BJ (cell line): ENCODE results near the gene TUBGCP6. TPM values are rescaled to one million over a fixed set of nuclear protein-coding genes. Genes with fewer than 3 reads are reported as not detected.
A peak's percentile ranks its signal among the peaks of the same experiment; 100 is the strongest.

ENCODE experiments used
- CTCF ChIA-PET: fragments of 350-600 bp; formaldehyde crosslinking; extraction: SDS; loops from one replicate; lab custom pipeline; 2021; ENCODE audit warnings: antibody characterized with exemption, inconsistent platforms; lab: Yijun Ruan, JAX
- POLR2A ChIA-PET: fragments of 300-600 bp; sonication (Branson Sonifier 250); formaldehyde crosslinking; extraction: SDS; loops from one replicate; lab custom pipeline; 2021; ENCODE audit warnings: antibody characterized with exemption; lab: Charles Lee
- DNase-seq: peaks from one replicate; pipeline ENCODE4 v3.0.0-alpha.2; 2011; ENCODE audit warnings: low read depth
- H3K27me3 ChIP-seq: 2 replicates; pipeline ENCODE4 v1.6.0; 2011; ENCODE audit warnings: low read length; ENCODE audit not compliant: control insufficient read depth, insufficient read depth
- H3K36me3 ChIP-seq: 2 replicates; pipeline ENCODE4 v1.5.1; 2011; ENCODE audit warnings: low read length; ENCODE audit not compliant: control insufficient read depth, insufficient read depth
- H3K4me3 ChIP-seq: 2 replicates; pipeline ENCODE4 v1.5.1; 2011; ENCODE audit warnings: low read depth, mild to moderate bottlenecking, control low read depth, low read length
- polyA plus RNA-seq: library from polyadenylated mRNA; depleted of rRNA; stranded (reverse); fragments of >200 nt; gene quantifications from 2 replicates; pipeline ENCODE4 v1.2.3, GENCODE V29; 2011
- TF ChIP-seq, protein P1 (sequence below): IDR thresholded peaks from 2 replicates; pipeline ENCODE4 v1.5.1; 2011; ENCODE audit warnings: low read depth, mild to moderate bottlenecking, control low read depth, inconsistent platforms, low read length, moderate library complexity; ENCODE audit not compliant: insufficient read depth

The TUBGCP6 gene
- polyA plus RNA-seq, 1 experiment: 17.5 TPM

DNA sequence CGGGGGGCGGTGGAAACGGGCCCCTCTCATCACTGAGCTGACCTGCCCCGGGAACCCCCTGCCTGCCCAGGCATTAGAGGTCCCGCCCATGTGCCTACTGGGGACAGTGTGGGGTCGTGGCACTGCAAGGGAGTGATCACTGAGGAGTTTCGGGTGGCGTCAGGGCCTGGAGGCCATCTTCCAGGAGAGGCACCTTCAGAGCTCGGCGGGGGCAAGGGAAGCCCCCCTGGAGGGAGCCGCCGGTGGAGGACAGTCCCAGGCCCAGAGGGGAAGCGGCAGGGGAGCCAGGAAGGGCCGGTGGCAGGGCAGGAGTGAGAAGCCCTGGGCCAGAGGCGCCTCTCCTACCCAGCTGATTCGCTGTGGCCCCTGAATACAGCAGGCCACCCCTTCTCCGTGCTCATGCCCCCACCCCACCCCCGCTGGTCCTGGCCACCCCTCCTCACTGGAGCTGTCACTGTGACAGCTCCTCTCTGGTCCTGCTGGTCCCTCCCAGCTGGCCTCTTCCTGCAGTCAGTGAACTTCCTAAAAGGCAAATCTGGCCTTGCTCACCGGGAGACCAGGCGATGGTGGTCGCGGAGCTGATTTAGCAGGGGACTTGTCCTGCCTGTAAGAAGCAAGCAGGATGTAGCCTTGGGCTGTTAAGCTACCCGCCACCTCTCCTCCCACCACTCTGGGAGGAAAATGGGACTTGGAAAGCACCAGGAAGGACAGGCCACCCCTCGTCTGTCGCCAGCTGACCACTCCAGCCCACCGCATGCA, 27.4 kb upstream of the TUBGCP6 start:
- POLR2A ChIA-PET: interaction anchor here (0.7 kb wide), 1 partner anchor 22 kb away, joined by 3 read pairs; no protein-coding TSS in a partner anchor
- CTCF ChIA-PET: interaction anchor here (1.1 to 7.1 kb wide), 11 partner anchors 8 to 69 kb away, joined by 3 to 78 read pairs (median 5); partner anchors contain the start of genes DENND6B, HDAC10 and PLXNB2
- no peak overlapping the region for H3K4me3 ChIP-seq

DNA sequence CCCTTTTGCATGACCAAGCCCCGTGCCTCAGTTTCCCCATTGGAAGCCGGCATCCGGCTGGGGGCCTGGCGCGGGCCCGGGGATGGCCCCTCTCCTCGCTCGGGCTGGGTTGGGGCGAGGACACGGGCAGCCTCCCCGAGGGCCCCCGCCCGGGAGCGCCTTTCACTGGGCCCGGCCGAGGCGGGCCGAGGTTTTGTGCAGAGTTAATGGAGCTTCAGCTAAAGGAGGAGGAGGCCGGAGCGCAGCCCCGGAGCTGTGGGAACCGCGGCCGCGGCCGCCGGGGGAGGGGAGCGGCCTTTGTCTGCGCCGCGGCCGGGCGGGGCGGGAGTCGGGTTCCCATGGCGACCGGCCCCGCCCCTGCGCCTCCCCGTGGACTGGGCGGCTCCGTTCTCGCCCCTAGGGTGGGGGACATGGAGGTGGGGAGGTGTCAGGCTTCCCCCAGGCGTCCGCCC, 26.7 kb upstream of the TUBGCP6 start:
- no peak for DNase-seq
- H3K4me3 ChIP-seq: peak overlapping the region; percentile 51
- CTCF ChIA-PET: interaction anchor here (1.3 to 7.1 kb wide), 7 partner anchors 9 to 71 kb away, joined by 4 to 78 read pairs (median 5); partner anchors contain the start of genes DENND6B and HDAC10

More for the DNA sequence above, 27.4 kb upstream of the TUBGCP6 start:
- no peaks in the 10 kb centered on the region for H3K27me3 ChIP-seq
- peaks cover 21% of the 10 kb centered on the region for H3K36me3 ChIP-seq
- TF ChIP-seq, protein P1, sequence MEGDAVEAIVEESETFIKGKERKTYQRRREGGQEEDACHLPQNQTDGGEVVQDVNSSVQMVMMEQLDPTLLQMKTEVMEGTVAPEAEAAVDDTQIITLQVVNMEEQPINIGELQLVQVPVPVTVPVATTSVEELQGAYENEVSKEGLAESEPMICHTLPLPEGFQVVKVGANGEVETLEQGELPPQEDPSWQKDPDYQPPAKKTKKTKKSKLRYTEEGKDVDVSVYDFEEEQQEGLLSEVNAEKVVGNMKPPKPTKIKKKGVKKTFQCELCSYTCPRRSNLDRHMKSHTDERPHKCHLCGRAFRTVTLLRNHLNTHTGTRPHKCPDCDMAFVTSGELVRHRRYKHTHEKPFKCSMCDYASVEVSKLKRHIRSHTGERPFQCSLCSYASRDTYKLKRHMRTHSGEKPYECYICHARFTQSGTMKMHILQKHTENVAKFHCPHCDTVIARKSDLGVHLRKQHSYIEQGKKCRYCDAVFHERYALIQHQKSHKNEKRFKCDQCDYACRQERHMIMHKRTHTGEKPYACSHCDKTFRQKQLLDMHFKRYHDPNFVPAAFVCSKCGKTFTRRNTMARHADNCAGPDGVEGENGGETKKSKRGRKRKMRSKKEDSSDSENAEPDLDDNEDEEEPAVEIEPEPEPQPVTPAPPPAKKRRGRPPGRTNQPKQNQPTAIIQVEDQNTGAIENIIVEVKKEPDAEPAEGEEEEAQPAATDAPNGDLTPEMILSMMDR: no peak
- no peak for DNase-seq

DNA sequence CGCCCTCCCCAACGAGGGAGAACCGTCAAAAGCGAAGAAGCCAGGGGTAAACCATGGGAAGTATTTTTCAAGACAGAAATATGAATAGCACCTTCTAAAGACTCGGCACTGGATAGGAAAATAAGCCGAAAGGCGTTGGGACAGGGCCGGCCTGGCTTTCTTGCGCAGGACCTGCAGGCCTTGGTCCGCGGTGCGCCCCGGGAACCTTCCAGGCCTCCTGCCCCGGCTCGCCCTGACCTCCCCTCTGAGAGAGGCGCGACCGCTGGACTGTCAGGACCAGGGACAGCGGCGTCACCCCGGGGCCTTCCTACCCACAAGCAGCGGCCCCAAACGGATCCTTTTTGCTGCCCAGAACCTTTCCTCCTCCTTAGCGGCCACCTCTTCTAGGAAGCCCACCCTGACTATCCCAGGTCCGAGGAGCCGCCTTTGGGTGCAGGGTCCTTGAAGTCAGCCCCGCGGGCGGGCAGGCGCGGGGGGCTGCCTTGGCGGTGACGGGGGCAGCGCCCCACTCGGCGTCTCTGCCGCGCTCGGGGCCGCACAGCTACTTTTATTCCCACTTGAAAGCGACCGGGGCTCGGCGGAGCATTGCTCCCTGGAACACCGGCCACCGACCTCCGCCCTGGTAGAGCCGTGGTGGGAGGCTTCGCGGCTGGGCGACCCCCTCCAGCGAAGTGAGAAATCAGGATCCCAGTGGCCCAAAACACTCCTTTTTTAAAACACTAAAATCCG, 26.0 kb upstream of the TUBGCP6 start:
- Histone ChIP-seq H3K27me3 (no peaks in the 10 kb centered on the region), H3K36me3 (peaks cover 13% of the 10 kb centered on the region), H3K4me3 (peak overlapping the region; percentile 51)
- TF ChIP-seq, protein P1: no peak
- ChIA-PET POLR2A (interaction anchor here (0.5 to 1.1 kb wide), 2 partner anchors 38 to 52 kb away, joined by 3 to 5 read pairs; no protein-coding TSS in a partner anchor), CTCF (interaction anchor here (1.3 to 7.1 kb wide), 7 partner anchors 8 to 71 kb away, joined by 4 to 78 read pairs (median 5); partner anchors contain the start of genes DENND6B and HDAC10)
- no peak for DNase-seq

More for the DNA sequence above, 26.7 kb upstream of the TUBGCP6 start:
- TF ChIP-seq, protein P1: peak; percentile 24; the same call in 1 of the 2 replicates
- Histone ChIP-seq H3K36me3 (peaks cover 18% of the 10 kb centered on the region), H3K27me3 (no peaks in the 10 kb centered on the region)
- POLR2A ChIA-PET: interaction anchor here (0.7 kb wide), 1 partner anchor 22 kb away, joined by 3 read pairs; no protein-coding TSS in a partner anchor

DNA sequence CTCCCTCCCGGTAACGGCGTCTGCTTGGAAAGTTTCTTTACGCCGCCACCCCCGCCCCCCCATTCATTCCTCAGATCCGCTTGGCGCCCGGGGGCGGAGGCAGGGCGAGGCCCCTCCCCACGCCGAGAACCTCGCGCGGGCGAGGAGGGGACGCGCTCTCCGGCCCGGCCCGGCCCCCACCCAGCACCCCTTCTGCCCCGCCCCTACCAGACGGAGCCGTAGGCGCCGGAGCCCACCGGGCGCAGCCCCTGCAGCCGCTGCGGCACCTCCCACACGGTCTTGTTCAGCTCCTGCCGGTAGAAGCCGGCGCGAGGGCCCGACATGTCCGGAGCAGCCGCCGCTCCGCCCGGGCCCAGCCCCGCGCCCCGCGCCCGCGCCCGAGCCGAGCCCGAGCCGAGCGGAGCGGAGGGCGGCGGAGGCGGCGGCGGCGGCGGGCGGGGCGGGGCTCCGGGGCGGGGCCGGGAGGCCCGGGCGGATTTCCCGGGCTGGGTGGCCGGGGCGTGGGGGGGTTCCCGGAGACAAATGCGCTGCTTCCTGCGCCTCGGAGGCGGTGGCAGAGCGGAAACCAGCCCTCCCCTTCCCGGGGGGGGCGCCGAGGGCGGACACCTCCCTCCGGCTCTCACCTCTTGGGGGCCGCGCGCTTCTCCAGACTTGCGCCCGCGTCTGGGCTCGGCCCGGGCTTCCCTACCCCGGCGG, 25.3 kb upstream of the TUBGCP6 start, which contains the start of gene MAPK11:
Gene MAPK11 (minus strand): TSS at position 411 of the 696 bp plus-strand sequence. CDS start 88 bp downstream, at position 323.
- no peak for DNase-seq
- Histone ChIP-seq H3K36me3 (peaks cover 7% of the 10 kb centered on the region), H3K27me3 (no peaks in the 10 kb centered on the region), H3K4me3 (peak within 1 kb of the TSS; percentile 51)
- ChIA-PET CTCF (interaction anchor here (1.4 to 1.5 kb wide), 2 partner anchors 29 to 56 kb away, joined by 4 to 6 read pairs; partner anchors contain the start of gene DENND6B), POLR2A (interaction anchor here (1.1 kb wide), 1 partner anchor 38 kb away, joined by 5 read pairs; no protein-coding TSS in a partner anchor)
- TF ChIP-seq, protein P1: no peak
